Stimulated activated CD4-positive, alpha-beta T cell treated with anti-CD3 and anti-CD28 coated beads, Interleukin-2, amount 100 ng/mL, for 24 hours (primary cell): ENCODE results near the gene CEP192.

Experiments
- DNase-seq, 2 donors: peaks; one replicate each; pipeline ENCODE4 v3.0.0-alpha.2; 2020

Gene CEP192

DNA sequence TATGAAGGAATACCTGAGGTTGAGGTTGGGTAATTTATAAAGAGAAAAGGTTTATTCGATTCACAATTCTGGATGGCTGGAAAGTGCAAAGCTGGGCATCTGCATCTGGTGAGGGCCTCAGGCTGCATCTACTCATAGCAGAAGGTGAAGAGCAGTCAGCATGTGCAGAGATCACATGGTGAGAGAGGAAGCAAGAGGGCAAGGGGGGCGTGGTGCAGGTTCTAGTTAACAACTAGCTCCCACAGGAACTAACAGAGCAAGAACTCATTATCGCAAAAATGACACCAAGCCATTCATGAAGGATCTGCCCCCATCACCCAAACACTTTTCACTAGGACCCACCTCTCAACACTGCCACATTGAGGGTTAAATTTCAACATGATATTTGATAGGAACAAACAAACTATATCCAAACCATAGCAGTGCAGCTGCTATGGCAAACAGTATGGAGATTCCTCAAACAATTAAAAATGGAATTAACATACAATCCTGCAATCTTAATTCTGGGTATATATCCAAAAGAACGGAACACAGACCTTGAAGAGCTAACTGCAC lies 154.6 kb downstream of the CEP192 start:
- no peak for DNase-seq

DNA sequence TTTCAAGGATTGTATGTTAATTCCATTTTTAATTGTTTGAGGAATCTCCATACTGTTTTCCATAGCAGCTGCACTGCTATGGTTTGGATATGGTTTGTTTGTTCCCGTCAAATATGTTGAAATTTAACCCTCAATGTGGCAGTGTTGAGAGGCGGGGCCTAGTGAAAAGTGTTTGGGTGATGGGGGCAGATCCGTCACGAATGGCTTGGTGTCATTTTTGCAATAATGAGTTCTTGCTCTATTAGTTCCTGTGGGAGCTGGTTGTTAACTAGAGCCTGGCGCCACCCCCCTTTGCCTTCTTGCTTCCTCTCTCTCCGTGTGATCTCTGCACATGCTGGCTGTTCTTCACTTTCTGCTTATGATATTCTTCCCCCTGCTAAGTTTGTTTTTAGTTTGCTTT lies 156.0 kb downstream of the CEP192 start:
- no peak for DNase-seq

DNA sequence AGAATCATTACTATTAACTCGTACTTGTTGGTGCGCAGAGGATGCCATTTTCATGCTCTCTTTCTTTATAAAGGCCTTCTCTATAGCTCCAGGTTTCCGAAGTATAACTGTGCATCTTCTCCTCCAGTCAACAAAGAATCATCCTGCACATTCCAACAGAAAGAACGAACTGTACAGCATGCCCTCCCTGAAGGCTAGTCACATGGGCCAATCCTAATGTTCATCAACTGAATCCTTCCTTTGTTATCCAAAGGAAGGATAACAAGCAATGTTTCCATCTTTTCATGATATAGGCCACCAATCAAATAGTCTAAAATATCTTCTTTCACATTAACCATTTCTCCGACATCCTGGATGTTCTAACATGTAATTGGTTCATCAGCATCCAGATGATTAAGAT lies 160.5 kb downstream of the CEP192 start:
- DNase-seq: no peak

DNA sequence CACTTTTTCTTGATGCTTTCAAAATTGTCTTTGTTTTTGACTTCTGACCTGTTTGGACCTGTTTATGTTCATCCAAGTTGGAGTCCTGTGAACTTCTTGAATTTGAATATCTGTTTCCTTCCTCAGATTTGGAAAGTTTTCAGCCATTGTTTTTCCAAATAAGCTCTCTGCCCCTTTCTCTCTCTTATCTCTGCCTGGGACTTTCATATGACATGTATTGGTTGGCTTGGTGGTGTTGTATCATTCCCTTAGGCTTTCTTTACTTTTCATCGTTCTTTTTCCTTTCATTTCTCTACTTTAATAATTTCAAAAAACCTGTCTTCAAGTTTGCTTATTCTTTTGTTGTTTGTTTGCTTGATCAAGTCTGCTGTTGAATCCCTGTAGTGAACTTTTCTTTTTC lies 167.3 kb downstream of the CEP192 start:
- no peak for DNase-seq

DNA sequence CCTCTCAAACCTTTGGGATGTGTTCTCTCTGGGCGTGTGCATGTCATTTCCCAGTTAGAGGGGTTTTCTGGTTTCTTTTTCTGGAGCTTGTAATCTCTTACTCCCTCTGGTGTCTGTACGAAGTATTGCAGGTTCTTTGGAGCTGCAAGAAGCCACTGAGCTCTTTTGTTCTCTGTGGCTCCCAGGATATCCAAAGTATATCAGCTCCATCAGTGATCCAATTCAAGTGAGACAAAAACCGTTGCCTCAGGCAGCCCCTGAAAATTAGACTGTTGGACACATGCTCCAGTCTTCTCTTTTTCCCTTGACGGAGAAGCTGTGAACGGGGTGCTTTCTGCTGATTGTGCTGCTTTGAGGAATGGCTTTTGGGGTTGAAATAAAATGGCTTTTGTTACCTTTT lies 168.4 kb downstream of the CEP192 start:
- no peak for DNase-seq

DNA sequence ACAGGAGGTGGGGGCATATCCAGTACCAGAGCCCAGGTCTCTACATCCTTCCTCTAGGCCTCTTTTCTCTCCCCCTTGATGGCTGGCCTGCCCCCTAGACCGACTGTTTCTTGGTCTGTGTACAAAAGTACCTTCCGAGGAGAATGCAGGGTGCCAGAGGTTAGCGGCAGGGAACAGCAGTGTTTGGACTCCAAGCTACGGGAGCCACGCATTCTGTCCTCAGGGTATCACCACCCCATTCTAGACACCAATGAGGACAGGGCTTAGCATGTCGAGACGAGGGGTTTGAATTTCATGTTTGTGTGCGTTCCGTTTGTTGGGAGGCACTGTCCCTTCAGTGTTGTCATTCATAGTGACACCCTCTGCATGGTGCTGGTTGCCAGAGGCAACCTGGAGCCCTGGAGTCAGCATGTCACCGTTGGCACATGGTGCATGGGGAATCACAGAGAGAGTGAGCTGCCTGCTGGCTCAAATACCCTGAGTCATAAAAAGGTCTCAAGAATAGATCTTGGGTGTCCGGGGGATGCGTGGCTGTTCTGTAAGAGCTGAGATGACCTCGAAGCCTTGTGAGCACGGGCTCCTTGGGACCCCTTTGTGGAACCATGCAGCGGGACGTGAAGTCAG lies 170.2 kb downstream of the CEP192 start:
- no peak for DNase-seq

DNA sequence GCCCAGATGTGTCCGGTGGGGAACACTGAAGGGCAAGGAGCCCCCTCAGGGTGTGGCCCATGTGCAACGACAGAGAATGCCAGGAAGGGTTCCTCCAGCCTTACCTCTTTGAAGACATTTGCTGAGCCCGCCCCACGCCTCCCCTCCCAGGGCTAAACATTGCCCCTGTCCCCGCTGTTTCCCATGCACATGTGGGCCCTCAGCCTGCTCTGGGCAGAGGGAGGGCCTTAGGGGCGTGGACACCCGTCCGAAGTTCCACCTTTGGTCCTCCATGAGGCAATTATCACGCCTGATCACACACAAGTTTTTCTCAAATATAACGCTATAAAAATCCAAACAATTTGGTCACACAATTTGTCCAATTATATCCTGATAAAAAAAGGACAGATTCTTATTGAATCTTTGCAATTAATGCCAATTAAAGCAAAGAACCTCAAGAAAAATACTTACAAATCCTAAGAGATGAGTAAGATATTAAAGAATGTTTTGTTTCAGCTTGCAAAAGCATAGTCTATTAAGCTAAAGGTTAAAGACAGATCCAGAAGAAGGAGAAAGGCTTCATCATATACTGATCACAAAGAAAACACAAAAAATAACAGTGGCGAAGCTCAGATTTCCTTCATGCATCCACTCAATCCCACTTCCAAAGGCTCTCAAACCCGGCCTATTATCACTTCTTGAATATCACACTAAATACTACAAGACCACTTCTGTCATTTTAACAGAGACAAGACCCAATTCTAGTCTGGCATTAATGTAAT lies 172.2 kb downstream of the CEP192 start:
- no peak for DNase-seq

DNA sequence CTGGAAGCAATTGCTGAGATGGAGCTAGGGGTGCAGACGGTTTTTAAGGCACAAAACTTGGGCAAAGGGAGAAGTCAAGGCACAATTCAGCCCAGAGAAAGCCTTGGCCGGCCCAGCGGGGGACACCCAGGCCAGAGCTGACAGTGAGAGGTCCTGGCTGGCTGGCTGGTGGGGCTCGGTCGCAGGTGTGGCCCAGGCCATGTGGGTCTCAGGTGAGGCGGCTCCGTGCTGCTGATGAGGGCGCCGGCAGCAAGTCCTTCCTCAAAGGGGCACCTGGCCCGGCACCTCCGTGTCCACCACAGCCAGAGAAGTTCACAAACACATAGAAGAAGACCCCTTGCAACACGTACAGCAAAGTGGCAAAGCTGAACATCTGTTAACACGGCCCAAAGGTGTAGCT lies 173.2 kb downstream of the CEP192 start:
- no peak for DNase-seq

DNA sequence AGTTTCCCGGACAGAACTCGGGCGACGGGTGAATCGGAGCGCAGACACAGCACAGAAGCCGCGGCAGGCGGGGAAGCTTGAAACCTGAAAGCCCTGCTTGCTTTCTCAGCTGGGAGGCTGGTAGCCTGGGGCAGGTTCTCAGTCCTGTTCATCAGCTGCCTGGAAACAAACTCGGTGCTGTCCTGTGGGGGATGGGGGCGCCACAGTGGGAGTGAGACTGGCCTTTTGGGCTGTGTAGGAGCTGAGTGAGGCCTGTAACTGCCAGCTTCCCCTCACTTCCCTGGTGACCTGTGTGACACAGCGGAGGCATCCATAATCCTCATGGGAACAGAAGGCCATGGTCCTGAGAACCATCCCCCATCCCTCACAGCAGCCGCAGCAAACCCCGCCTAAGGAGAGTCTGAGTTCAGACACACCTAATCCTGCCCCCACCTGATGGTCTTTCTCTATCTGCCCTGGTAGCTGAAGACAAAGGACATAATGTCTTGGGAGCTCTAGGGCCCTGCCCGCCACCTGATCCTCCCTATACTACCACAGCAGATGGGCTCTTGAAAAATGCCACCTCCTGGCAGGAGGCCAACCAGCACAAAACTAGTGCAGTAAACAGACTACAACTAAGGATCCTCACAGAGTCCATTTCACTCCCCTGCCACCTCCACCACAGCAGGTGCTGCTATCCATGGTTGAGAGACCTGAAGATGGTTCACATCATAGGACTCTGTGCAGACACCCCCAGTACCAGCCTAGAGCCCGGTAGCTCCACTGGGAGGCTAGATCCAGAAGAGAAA lies 174.7 kb downstream of the CEP192 start:
- no peak for DNase-seq

DNA sequence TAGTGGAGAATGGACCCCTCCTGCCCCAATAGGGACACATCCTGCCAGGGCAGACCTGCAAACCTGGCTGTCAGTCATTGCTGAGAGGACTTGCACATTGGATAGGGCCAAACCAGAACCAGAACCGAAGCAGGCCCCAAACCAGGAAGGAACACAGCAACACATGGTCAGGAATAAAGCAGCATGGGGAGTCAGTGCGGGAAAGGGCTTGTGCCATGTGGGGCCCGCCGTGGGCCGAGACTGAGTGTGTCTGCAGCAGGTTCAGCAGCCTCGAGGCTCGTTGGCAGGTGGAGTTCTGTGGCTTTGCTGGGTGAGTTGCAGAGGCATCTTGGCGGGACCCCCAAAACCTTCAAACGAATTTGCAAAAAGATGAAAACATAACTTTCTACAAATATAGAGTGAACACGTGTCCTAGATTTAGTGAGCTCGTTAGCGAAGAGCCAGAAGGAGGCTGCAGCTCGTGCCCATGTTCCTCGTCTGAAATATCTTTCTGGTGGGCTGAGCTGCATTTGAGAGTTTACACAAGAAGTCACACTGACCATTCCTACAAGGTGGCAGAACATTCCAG lies 182.5 kb downstream of the CEP192 start:
- DNase-seq: no peak
